Measurements from ENCODE around the gene WNT11. TPM values are rescaled to one million over a fixed set of nuclear protein-coding genes. Genes with fewer than 3 reads are reported as not detected.

The WNT11 gene
- total RNA-seq, 6 experiments from 2014 or later, result not detected

DNA sequence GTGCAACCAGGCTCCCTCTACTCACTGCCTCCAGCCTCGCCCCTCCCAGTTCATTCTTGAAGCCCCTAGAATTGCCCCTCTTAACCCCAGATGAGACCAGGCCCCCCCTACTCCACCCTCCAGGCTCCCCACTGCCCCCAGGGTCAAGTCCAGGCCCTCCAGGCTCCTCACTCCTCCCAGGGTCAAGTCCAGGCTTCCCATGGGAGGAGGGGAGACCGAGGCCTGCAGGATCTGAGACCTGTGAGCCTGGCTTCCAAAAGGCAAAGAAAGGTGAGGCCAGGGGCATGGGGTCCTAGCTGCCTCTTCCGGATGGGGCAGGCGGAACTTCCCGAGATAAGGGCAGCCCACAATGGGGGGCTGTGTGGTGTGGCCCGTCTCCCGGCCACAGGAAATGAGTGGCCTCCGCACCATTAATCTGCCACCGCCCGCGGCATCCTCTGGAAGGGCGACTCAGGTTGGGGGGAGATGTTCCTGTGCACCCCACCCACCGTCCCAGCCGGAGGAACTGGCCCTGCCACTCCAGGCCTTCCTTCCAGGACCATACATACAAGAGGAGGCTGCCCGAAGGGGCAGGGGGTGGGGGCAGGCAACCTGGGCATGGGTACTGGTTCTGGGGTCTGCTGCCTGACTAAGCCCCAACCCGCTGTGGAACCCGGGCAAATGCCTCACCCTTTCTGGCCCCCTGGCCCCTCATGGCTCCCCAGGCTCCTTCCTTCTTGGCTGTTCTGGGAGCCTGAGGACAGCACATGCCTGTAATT lies 35.1 kb upstream of the WNT11 start:
- no peak for DNase-seq
- peaks cover 32% of the 10 kb centered on the region for H3K27me3 Mint-ChIP-seq (ENCODE audit: insufficient read depth)
- no peaks in the 10 kb centered on the region for H3K36me3 Mint-ChIP-seq (ENCODE audit: low read depth)

DNA sequence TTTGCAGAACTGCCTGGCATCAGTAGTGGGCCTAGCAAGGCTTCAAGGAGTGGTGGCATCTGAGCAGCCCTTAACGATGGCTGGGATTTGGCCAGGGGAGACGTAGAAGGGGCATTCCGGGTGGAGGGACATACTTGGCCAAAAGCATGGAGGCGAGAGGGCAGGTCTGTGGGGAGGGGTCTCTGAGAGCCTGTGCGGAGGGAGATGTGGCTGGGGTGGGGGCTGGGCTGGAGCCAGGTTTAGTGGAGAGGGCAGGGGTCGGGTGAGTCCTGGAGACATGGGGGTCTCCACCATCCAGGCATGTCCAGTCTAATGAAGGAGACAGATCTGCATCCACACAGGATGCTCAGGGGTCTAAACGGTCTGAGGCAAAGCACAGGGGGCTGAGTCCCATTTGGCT lies 34.4 kb upstream of the WNT11 start:
- peaks cover 35% of the 10 kb centered on the region for H3K27me3 Mint-ChIP-seq (ENCODE audit: insufficient read depth)
- H3K9me3 Mint-ChIP-seq, result no peaks in the 10 kb centered on the region
- H3K36me3 Mint-ChIP-seq (ENCODE audit: low read depth), result no peaks in the 10 kb centered on the region
- no peak overlapping the region for H3K27ac Mint-ChIP-seq
- peaks cover 9% of the 10 kb centered on the region for H3K4me1 Mint-ChIP-seq (ENCODE audit: low read depth)
- TF ChIP-seq, protein P1, sequence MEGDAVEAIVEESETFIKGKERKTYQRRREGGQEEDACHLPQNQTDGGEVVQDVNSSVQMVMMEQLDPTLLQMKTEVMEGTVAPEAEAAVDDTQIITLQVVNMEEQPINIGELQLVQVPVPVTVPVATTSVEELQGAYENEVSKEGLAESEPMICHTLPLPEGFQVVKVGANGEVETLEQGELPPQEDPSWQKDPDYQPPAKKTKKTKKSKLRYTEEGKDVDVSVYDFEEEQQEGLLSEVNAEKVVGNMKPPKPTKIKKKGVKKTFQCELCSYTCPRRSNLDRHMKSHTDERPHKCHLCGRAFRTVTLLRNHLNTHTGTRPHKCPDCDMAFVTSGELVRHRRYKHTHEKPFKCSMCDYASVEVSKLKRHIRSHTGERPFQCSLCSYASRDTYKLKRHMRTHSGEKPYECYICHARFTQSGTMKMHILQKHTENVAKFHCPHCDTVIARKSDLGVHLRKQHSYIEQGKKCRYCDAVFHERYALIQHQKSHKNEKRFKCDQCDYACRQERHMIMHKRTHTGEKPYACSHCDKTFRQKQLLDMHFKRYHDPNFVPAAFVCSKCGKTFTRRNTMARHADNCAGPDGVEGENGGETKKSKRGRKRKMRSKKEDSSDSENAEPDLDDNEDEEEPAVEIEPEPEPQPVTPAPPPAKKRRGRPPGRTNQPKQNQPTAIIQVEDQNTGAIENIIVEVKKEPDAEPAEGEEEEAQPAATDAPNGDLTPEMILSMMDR (IDR thresholded peaks at IDR 0.05), result no peak
- no peak overlapping the region for H3K4me3 Mint-ChIP-seq
- no peak for DNase-seq

More for the DNA sequence above, 35.1 kb upstream of the WNT11 start:
- peaks cover 7% of the 10 kb centered on the region for H3K4me1 Mint-ChIP-seq (ENCODE audit: low read depth)
- H3K27ac Mint-ChIP-seq, result no peak overlapping the region
- no peaks in the 10 kb centered on the region for H3K9me3 Mint-ChIP-seq
- no peak overlapping the region for H3K4me3 Mint-ChIP-seq
- TF ChIP-seq, protein P1 (IDR thresholded peaks at IDR 0.05), result no peak

DNA sequence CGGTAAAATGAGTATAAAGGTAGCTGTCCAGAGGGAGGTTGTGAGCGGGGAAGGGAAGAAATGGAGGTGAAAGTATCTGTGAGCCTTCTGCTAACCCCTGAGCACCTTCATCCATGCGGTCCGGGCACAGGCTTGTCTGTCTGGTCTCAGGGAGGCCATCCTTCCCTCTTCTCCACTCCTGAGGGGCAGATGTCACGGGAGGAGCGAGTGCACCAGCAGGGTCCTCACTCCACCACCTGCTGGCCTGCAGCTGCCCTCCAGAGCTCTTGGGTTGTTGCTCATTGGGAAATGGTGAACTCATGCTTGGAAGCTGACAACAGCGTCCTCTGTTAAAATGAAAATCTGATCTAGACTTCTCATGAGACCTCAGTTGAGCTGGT lies 33.8 kb upstream of the WNT11 start:
- DNase-seq, result no peak
- H3K9me3 Mint-ChIP-seq, result no peaks in the 10 kb centered on the region
- H3K4me3 Mint-ChIP-seq, result no peak overlapping the region
- H3K36me3 Mint-ChIP-seq (ENCODE audit: low read depth), result no peaks in the 10 kb centered on the region
- H3K27me3 Mint-ChIP-seq (ENCODE audit: insufficient read depth), result peaks cover 34% of the 10 kb centered on the region
- peaks cover 9% of the 10 kb centered on the region for H3K4me1 Mint-ChIP-seq (ENCODE audit: low read depth)
- no peak overlapping the region for H3K27ac Mint-ChIP-seq
- TF ChIP-seq, protein P1 (IDR thresholded peaks at IDR 0.05), result no peak

DNA sequence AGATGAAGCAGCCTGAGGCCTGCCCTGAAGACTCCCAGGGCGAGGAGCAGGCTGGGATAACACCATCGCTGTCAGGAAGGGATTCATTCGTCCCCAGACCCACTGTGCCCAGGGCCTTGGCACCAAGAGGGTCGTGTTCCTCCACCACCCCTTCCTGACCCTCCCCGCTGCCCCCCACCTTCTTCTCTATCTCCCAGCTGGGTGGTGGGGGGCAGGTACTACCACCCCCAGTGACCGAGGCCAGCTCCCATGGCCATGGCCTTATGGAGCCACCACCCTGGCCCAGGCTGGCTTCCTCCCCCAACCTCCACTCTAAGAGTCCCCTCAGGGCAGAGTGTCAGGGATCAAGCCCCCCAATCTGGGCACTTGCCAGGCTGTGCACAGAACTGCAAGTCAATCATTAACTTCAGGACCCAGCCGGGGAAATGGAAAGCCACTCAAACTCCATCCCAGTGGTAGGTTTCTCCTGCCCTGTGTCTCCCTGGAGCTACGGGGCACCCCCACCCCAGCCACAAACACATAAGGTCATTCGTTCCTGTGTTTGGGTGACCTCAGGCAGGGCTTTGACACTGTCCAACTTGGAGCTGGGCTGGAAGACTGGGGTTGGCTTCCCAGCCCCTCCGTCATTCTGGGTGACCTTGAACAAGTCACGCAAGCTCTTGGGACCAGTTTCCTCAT lies 33.3 kb upstream of the WNT11 start:
- H3K27me3 Mint-ChIP-seq (ENCODE audit: insufficient read depth), result peaks cover 31% of the 10 kb centered on the region
- H3K36me3 Mint-ChIP-seq (ENCODE audit: low read depth), result no peaks in the 10 kb centered on the region
- H3K9me3 Mint-ChIP-seq, result no peaks in the 10 kb centered on the region
- DNase-seq, result no peak
- no peak overlapping the region for H3K4me3 Mint-ChIP-seq
- TF ChIP-seq, protein P1 (IDR thresholded peaks at IDR 0.05), result no peak
- peaks cover 11% of the 10 kb centered on the region for H3K4me1 Mint-ChIP-seq (ENCODE audit: low read depth)
- H3K27ac Mint-ChIP-seq, result no peak overlapping the region

DNA sequence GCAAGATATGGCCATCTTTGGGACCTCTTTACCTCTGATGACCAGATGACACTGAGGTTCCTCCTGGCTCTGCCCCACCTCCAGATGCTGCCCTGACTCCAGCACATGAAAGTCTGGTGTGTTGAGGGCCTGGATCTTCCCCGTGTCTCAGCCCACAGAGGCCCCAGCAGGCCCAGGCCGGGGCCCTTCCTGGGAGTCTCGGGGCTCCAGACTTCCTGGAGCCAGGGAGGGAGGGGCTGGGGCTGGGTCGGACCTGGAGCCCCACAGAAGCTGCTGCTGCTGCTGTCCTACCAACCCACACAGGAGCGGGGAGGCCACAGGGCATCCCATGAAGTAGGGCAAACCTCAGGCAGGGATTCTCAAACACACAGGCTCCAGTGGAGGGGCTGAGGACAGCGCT lies 32.2 kb upstream of the WNT11 start:
- Mint-ChIP-seq H3K4me1 (ENCODE audit: low read depth) (peaks cover 15% of the 10 kb centered on the region), H3K9me3 (no peaks in the 10 kb centered on the region), H3K27me3 (ENCODE audit: insufficient read depth) (peaks cover 20% of the 10 kb centered on the region), H3K36me3 (ENCODE audit: low read depth) (no peaks in the 10 kb centered on the region), H3K27ac (no peak overlapping the region), H3K4me3 (no peak overlapping the region)
- no peak for DNase-seq
- TF ChIP-seq, protein P1 (IDR thresholded peaks at IDR 0.05), result no peak

All from HFFc6 (cell line).